HG02798 (cell line): ENCODE results near the gene SNX10.
"Not testable (repeated sequence)": the region's sequence is repeated elsewhere in the genome, so short reads cannot be mapped to it uniquely, and the experiment has no call there.

Source experiments
- ATAC-seq: cut with Tn5 transposase; IDR thresholded peaks from one replicate; pipeline ENCODE4 v1.9.1; 2021; ENCODE audit warnings: mild to moderate bottlenecking; ENCODE audit not compliant: unreplicated experiment, poor library complexity

Gene SNX10

GRCh38 chr7:26291699-26292538 is at the start of gene SNX10:
Gene SNX10 (plus strand): TSS chr7:26291862. CDS start chr7:26346443, 54,581 bp downstream.
- ATAC-seq: peak; percentile 85

GRCh38 chr7:26245150-26245549 is 46.5 kb upstream of the SNX10 start:
- no peak for ATAC-seq

GRCh38 chr7:26250239-26250638 is 41.4 kb upstream of the SNX10 start:
- ATAC-seq: no peak

- ATAC-seq: not testable (repeated sequence)
These were observed 29.8 kb upstream of the SNX10 start for GRCh38 chr7:26261866-26262265.

- no peak for ATAC-seq
These were observed 26.6 kb upstream of the SNX10 start for GRCh38 chr7:26265065-26265464.

- no peak for ATAC-seq
These were observed 26.1 kb upstream of the SNX10 start for GRCh38 chr7:26265499-26266075.

- ATAC-seq: no peak
These were observed 24.0 kb upstream of the SNX10 start for GRCh38 chr7:26267601-26268166.

GRCh38 chr7:26275213-26275612 is 16.4 kb upstream of the SNX10 start:
- no peak for ATAC-seq

GRCh38 chr7:26278770-26279169 is 12.9 kb upstream of the SNX10 start:
- ATAC-seq: no peak

GRCh38 chr7:26279405-26279804 is 12.3 kb upstream of the SNX10 start:
- ATAC-seq: peak; percentile 69

- ATAC-seq: no peak
These were observed 11.6 kb upstream of the SNX10 start for GRCh38 chr7:26280097-26280496.

GRCh38 chr7:26280723-26281122 is 10.9 kb upstream of the SNX10 start:
- ATAC-seq: no peak

GRCh38 chr7:26284477-26284876 is 7.2 kb upstream of the SNX10 start:
- no peak for ATAC-seq

- no peak for ATAC-seq
These were observed 6.5 kb upstream of the SNX10 start for GRCh38 chr7:26284995-26285632.

- no peak for ATAC-seq
These were observed 5.5 kb upstream of the SNX10 start for GRCh38 chr7:26286157-26286556.

GRCh38 chr7:26288126-26288525 is 3.5 kb upstream of the SNX10 start:
- ATAC-seq: not testable (repeated sequence)

GRCh38 chr7:26291251-26291650 is 411 bp upstream of the SNX10 start:
- no peak for ATAC-seq

- no peak for ATAC-seq
These were observed 1.3 kb downstream of the SNX10 start for GRCh38 chr7:26292768-26293560.

GRCh38 chr7:26293569-26294308 is 2.1 kb downstream of the SNX10 start:
- peak; percentile 74 for ATAC-seq

- no peak for ATAC-seq
These were observed 3.4 kb downstream of the SNX10 start for GRCh38 chr7:26295015-26295414.
